Trophoblast cell (in vitro differentiated cells and primary cell): ENCODE data around the gene CUBN.
A peak's percentile ranks its signal among the peaks of the same experiment; 100 is the strongest.

Source experiments
- DNase-seq, 2 donors: peaks; one replicate each; pipeline ENCODE4 v3.0.0-alpha.2; 2016
- H2AFZ ChIP-seq: 2 replicates; pipeline ENCODE4 v1.6.1; 2013; ENCODE audit warnings: low read length, moderate library complexity, mild to moderate bottlenecking; ENCODE audit not compliant: insufficient read depth, poor library complexity
- H2AK5ac ChIP-seq: 2 replicates; pipeline ENCODE4 v1.6.1; 2013; ENCODE audit warnings: mild to moderate bottlenecking, low read length
- H2BK120ac ChIP-seq: 2 replicates; pipeline ENCODE4 v1.6.1; 2013; ENCODE audit warnings: low read length, mild to moderate bottlenecking, moderate library complexity; ENCODE audit not compliant: insufficient read depth, poor library complexity
- H2BK12ac ChIP-seq: 2 replicates; pipeline ENCODE4 v1.6.1; 2013; ENCODE audit warnings: mild to moderate bottlenecking, low read length, moderate library complexity
- H2BK5ac ChIP-seq: 2 replicates; pipeline ENCODE4 v1.6.1; 2013; ENCODE audit warnings: low read length, low read depth, moderate library complexity, mild to moderate bottlenecking; ENCODE audit not compliant: poor library complexity
- H3K14ac ChIP-seq: 2 replicates; pipeline ENCODE4 v1.6.1; 2013; ENCODE audit warnings: mild to moderate bottlenecking, low read length
- H3K18ac ChIP-seq: 2 replicates; pipeline ENCODE4 v1.6.1; 2013; ENCODE audit warnings: mild to moderate bottlenecking, low read length
- H3K23ac ChIP-seq: 2 replicates; pipeline ENCODE4 v1.6.1; 2013; ENCODE audit warnings: low read length
- H3K27ac ChIP-seq: 2 replicates; pipeline ENCODE4 v1.5.1; 2013; ENCODE audit warnings: low read depth, mild to moderate bottlenecking, inconsistent platforms, low read length, moderate library complexity
- H3K27me3 ChIP-seq: 2 replicates; pipeline ENCODE4 v1.6.1; 2013; ENCODE audit warnings: inconsistent platforms, mild to moderate bottlenecking, low read length, moderate library complexity; ENCODE audit not compliant: insufficient read depth
- H3K36me3 ChIP-seq, 2 experiments: 1 replicate in 1 of 2; 2 replicates in 1 of 2; pipeline ENCODE4 v1.6.1; 2013; ENCODE audit warnings: low read length in 2 of 2, mild to moderate bottlenecking in 2 of 2, moderate library complexity in 1 of 2; ENCODE audit not compliant: insufficient read depth in 2 of 2, control insufficient read depth in 1 of 2
- H3K4ac ChIP-seq: 2 replicates; pipeline ENCODE4 v1.6.1; 2013; ENCODE audit warnings: low read depth, mild to moderate bottlenecking, low read length, moderate library complexity
- H3K4me1 ChIP-seq, 2 experiments: 1 replicate in 1 of 2; 2 replicates in 1 of 2; pipeline ENCODE4 v1.6.1; 2013; ENCODE audit warnings: low read length in 2 of 2, mild to moderate bottlenecking in 2 of 2, moderate library complexity in 1 of 2; ENCODE audit not compliant: insufficient read depth in 2 of 2, control insufficient read depth in 1 of 2
- H3K4me2 ChIP-seq: 2 replicates; pipeline ENCODE4 v1.6.1; 2013; ENCODE audit warnings: inconsistent platforms, mild to moderate bottlenecking, low read length, moderate library complexity
- H3K4me3 ChIP-seq: 2 replicates; pipeline ENCODE4 v1.5.1; 2013; ENCODE audit warnings: mild to moderate bottlenecking, low read depth, low read length, inconsistent platforms
- H3K79me1 ChIP-seq: one replicate; pipeline ENCODE4 v1.6.1; 2013; ENCODE audit warnings: low read length
- H3K79me2 ChIP-seq: 2 replicates; pipeline ENCODE4 v1.6.1; 2013; ENCODE audit warnings: low read length, mild to moderate bottlenecking; ENCODE audit not compliant: control insufficient read depth, insufficient read depth, poor library complexity
- H3K9ac ChIP-seq: 2 replicates; pipeline ENCODE4 v1.6.1; 2013; ENCODE audit warnings: mild to moderate bottlenecking, low read length
- H3K9me3 ChIP-seq: 2 replicates; pipeline ENCODE4 v1.6.1; 2013; ENCODE audit warnings: low read depth, mild to moderate bottlenecking, control low read depth, inconsistent platforms, low read length; ENCODE audit not compliant: insufficient read depth
- H4K12ac ChIP-seq: 2 replicates; pipeline ENCODE4 v1.6.1; 2013; ENCODE audit warnings: low read depth, mild to moderate bottlenecking, low read length, moderate library complexity
- H4K8ac ChIP-seq: 2 replicates; pipeline ENCODE4 v1.6.1; 2013; ENCODE audit warnings: low read depth, mild to moderate bottlenecking, low read length, moderate library complexity
- H4K91ac ChIP-seq: one replicate; pipeline ENCODE4 v1.6.1; 2013; ENCODE audit warnings: low read depth, mild to moderate bottlenecking, low read length, moderate library complexity
- WGBS: extraction: QIAGEN DNeasy Blood & Tissue Kit; methylation state at CpG from one replicate; pipeline ENCODE4 v1.1.7; 2013; ENCODE audit warnings: missing lambda C conversion rate; ENCODE audit not compliant: insufficient read length, insufficient coverage; ENCODE audit errors: extremely low coverage; 5-methylcytosine and 5-hydroxymethylcytosine counted together

CUBN gene

DNA sequence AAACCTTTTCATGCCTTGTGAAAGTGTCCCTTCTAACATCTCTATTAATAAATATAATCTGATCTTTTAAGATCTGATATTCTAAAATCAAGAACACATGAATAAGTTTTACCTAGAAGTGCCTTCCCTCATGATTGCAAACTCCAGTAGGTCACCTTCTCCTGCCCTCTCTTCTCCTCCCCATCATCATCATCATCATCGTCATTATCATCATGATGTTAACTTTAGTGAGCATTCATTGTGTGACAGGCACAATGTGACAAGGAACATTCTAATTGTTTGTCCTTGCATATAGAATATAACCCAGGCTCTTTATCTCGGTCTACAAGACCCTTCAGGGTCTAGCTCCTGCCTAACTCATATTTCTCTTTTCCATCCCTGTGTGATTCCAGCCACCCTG, 51.7 kb downstream of the CUBN start:
- Histone ChIP-seq H3K9me3 (no peaks in the 10 kb centered on the region), H3K4me1 (no peaks in the 10 kb centered on the region), H4K12ac (no peak overlapping the region), H3K27me3 (no peaks in the 10 kb centered on the region), H2BK120ac (no peak overlapping the region), H3K4me2 (no peak overlapping the region), H3K36me3 (no peaks in the 10 kb centered on the region), H2AK5ac (no peak overlapping the region), H3K23ac (no peak overlapping the region), H4K91ac (no peak overlapping the region), H3K14ac (no peak overlapping the region), H2BK12ac (no peak overlapping the region), H3K9ac (no peak overlapping the region), H3K27ac (no peak overlapping the region), H4K8ac (no peak overlapping the region), H2BK5ac (no peak overlapping the region), H2AFZ (no peak overlapping the region), H3K18ac (no peak overlapping the region), H3K79me2 (no peaks in the 10 kb centered on the region), H3K79me1 (no peaks in the 10 kb centered on the region), H3K4me3 (no peak overlapping the region), H3K4ac (no peak overlapping the region)
- no CpG with 5 or more reads among the region's 2 CpGs for WGBS
- no peak for DNase-seq

GRCh38 chr10:17077346-17077781, 52.2 kb downstream of the CUBN start:
- Histone ChIP-seq H3K4ac (no peak overlapping the region), H2AK5ac (no peak overlapping the region), H3K27ac (no peak overlapping the region), H3K27me3 (no peaks in the 10 kb centered on the region), H2AFZ (no peak overlapping the region), H3K14ac (no peak overlapping the region), H2BK12ac (no peak overlapping the region), H4K91ac (no peak overlapping the region), H3K36me3 (no peaks in the 10 kb centered on the region), H4K12ac (no peak overlapping the region), H3K18ac (no peak overlapping the region), H4K8ac (no peak overlapping the region), H3K9ac (no peak overlapping the region), H3K9me3 (no peaks in the 10 kb centered on the region), H3K79me1 (no peaks in the 10 kb centered on the region), H3K79me2 (no peaks in the 10 kb centered on the region), H2BK5ac (no peak overlapping the region), H3K4me1 (no peaks in the 10 kb centered on the region), H3K23ac (no peak overlapping the region), H3K4me3 (no peak overlapping the region), H3K4me2 (no peak overlapping the region), H2BK120ac (no peak overlapping the region)
- DNase-seq: no peak
- no CpG with 5 or more reads among the region's 5 CpGs for WGBS

DNA sequence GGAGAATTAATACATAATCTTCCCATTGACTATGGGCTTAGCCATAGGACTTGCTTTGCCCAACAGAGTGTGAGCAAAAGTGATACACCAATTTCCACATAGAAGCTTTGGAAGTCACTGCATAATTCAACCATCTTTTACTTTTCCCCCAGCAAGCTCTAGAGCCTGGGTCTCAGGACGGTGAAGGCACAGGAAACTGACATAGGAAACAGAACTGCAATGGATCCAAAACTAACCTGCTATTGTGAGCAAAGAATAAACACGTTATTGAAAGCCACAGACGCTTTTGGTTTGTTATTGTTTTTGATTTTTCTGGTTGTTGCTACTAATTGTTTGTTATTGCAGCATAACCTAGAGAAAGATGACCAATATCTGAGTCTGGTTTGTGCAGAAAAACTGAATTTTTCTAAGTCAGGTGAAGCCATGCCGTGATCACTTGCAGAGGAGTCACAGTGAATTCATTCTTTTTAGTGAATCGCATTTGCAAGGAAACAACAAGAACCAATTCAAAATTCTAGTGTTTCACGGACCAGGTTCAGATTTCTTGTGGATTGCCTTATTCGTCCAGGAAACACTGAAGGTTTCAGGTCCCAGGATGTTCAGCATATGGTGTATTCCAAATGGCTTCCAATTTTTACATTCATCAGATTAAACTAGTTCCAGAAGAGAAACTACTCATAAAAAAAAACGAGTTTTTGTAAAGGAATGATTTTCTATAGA, 52.8 kb downstream of the CUBN start:
- Histone ChIP-seq H3K36me3 (no peaks in the 10 kb centered on the region), H3K9ac (no peak overlapping the region), H3K27me3 (no peaks in the 10 kb centered on the region), H3K4me1 (no peaks in the 10 kb centered on the region), H3K14ac (no peak overlapping the region), H3K9me3 (no peaks in the 10 kb centered on the region), H4K8ac (no peak overlapping the region), H2AK5ac (no peak overlapping the region), H2AFZ (no peak overlapping the region), H3K79me1 (no peaks in the 10 kb centered on the region), H2BK12ac (no peak overlapping the region), H4K91ac (no peak overlapping the region), H3K23ac (no peak overlapping the region), H3K4me3 (no peak overlapping the region), H3K27ac (no peak overlapping the region), H2BK120ac (no peak overlapping the region), H3K18ac (no peak overlapping the region), H3K4me2 (no peak overlapping the region), H4K12ac (no peak overlapping the region), H2BK5ac (no peak overlapping the region), H3K4ac (no peak overlapping the region), H3K79me2 (no peaks in the 10 kb centered on the region)
- no CpG with 5 or more reads among the region's 8 CpGs for WGBS
- DNase-seq: no peak

GRCh38 chr10:17075533-17076359, 53.9 kb downstream of the CUBN start:
- no peak overlapping the region for H4K12ac ChIP-seq
- peak; percentile 22 to 65 for DNase-seq
- no peaks in the 10 kb centered on the region for H3K36me3 ChIP-seq
- no peak overlapping the region for H2BK5ac ChIP-seq
- no peak overlapping the region for H2BK120ac ChIP-seq
- no CpG with 5 or more reads among the region's 2 CpGs for WGBS
- no peak overlapping the region for H3K4ac ChIP-seq
- no peak overlapping the region for H2AFZ ChIP-seq
- no peaks in the 10 kb centered on the region for H3K27me3 ChIP-seq
- H2AK5ac ChIP-seq: no peak overlapping the region
- no peak overlapping the region for H3K18ac ChIP-seq
- H3K27ac ChIP-seq: no peak overlapping the region
- no peaks in the 10 kb centered on the region for H3K79me1 ChIP-seq
- no peaks in the 10 kb centered on the region for H3K9me3 ChIP-seq
- no peak overlapping the region for H4K8ac ChIP-seq
- no peak overlapping the region for H3K14ac ChIP-seq
- no peaks in the 10 kb centered on the region for H3K79me2 ChIP-seq
- H3K23ac ChIP-seq: no peak overlapping the region
- no peaks in the 10 kb centered on the region for H3K4me1 ChIP-seq
- H4K91ac ChIP-seq: no peak overlapping the region
- H2BK12ac ChIP-seq: no peak overlapping the region
- no peak overlapping the region for H3K9ac ChIP-seq
- H3K4me2 ChIP-seq: no peak overlapping the region
- H3K4me3 ChIP-seq: no peak overlapping the region
